ENCODE results near the gene GABBR2.

Gene GABBR2

DNA sequence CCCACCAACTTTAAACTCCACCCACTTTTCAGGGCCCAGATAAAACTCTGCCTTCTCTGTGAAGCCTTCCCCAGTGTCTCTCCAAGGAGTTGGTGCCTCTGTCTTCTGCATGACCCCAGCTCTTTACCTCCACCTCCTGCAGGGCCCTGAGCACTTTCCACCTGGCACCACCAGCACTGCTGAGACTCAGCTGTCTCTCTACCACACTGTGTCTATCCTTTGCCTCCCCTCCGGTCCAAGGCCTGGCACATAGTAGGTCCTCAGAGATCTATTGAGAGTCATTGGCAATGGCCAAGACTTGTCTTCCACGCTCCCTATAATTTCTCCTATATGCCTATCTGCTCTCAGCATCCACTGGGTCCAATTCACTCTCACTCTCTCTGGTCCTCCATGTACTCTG, 12.9 kb upstream of the GABBR2 start:
- Histone ChIP-seq H3K27ac (ENCODE audit: low read length) (no peak overlapping the region), H3K4me2 (ENCODE audit: low read length) (no peak overlapping the region), H2AFZ (ENCODE audit: low read depth, low read length) (no peak overlapping the region), H3K4me3 (ENCODE audit: low read length) (no peak overlapping the region), H3K79me2 (ENCODE audit: low read length) (no peaks in the 10 kb centered on the region), H3K27me3 (ENCODE audit: low read depth, low read length) (peaks cover 57% of the 10 kb centered on the region), H3K4me1 (ENCODE audit: low read length) (no peaks in the 10 kb centered on the region), H3K36me3 (replicated peaks; ENCODE audit: low read depth, low read length) (no peaks in the 10 kb centered on the region), H3K9ac (ENCODE audit: low read length) (no peak overlapping the region), H3K9me3 (ENCODE audit: insufficient read depth, low read length) (no peaks in the 10 kb centered on the region), H4K20me1 (ENCODE audit: insufficient read depth, low read length) (0 out of 2 replicates have a peak, but pooled peaks cover 3% of the 10 kb centered on the region)
- TF ChIP-seq, protein P1, sequence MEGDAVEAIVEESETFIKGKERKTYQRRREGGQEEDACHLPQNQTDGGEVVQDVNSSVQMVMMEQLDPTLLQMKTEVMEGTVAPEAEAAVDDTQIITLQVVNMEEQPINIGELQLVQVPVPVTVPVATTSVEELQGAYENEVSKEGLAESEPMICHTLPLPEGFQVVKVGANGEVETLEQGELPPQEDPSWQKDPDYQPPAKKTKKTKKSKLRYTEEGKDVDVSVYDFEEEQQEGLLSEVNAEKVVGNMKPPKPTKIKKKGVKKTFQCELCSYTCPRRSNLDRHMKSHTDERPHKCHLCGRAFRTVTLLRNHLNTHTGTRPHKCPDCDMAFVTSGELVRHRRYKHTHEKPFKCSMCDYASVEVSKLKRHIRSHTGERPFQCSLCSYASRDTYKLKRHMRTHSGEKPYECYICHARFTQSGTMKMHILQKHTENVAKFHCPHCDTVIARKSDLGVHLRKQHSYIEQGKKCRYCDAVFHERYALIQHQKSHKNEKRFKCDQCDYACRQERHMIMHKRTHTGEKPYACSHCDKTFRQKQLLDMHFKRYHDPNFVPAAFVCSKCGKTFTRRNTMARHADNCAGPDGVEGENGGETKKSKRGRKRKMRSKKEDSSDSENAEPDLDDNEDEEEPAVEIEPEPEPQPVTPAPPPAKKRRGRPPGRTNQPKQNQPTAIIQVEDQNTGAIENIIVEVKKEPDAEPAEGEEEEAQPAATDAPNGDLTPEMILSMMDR (IDR thresholded peaks at IDR 0.05; ENCODE audit: low read depth, low read length): no peak
- TF ChIP-seq EZH2phosphoT487 (IDR thresholded peaks at IDR 0.05; ENCODE audit: low read depth): no peak

DNA sequence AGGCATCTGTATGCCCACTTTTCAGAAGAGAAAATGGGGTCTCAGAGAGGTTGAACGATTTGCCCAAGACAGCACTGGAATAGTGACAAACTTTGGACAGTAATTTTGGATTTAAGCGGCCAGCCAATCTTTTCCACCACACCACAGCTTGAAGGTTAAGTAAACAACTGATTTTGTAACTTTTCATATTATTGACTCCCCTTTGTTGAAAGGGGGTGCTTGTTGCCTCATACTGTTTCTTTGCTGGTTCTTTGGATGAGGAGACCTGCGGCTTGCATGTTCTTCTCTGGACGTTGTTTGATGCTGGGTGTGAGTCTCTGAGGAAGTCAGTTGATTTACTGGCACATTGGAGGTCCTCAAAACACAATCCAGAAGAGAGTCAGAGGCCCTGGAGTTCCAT, 11.7 kb upstream of the GABBR2 start:
- no peak overlapping the region for H3K27ac ChIP-seq (ENCODE audit: low read length)
- no peak overlapping the region for H3K4me2 ChIP-seq (ENCODE audit: low read length)
- no peaks in the 10 kb centered on the region for H3K9me3 ChIP-seq (ENCODE audit: insufficient read depth, low read length)
- H3K4me3 ChIP-seq (ENCODE audit: low read length): no peak overlapping the region
- H3K36me3 ChIP-seq (replicated peaks; ENCODE audit: low read depth, low read length): no peaks in the 10 kb centered on the region
- H3K27me3 ChIP-seq (ENCODE audit: low read depth, low read length): peaks cover 50% of the 10 kb centered on the region
- TF ChIP-seq EZH2phosphoT487 (IDR thresholded peaks at IDR 0.05; ENCODE audit: low read depth): no peak
- TF ChIP-seq, protein P1 (IDR thresholded peaks at IDR 0.05; ENCODE audit: low read depth, low read length): no peak
- no peak overlapping the region for H3K9ac ChIP-seq (ENCODE audit: low read length)
- H3K4me1 ChIP-seq (ENCODE audit: low read length): no peaks in the 10 kb centered on the region
- H2AFZ ChIP-seq (ENCODE audit: low read depth, low read length): no peak overlapping the region
- H3K79me2 ChIP-seq (ENCODE audit: low read length): no peaks in the 10 kb centered on the region
- 0 out of 2 replicates have a peak, but pooled peaks cover 3% of the 10 kb centered on the region for H4K20me1 ChIP-seq (ENCODE audit: insufficient read depth, low read length)

DNA sequence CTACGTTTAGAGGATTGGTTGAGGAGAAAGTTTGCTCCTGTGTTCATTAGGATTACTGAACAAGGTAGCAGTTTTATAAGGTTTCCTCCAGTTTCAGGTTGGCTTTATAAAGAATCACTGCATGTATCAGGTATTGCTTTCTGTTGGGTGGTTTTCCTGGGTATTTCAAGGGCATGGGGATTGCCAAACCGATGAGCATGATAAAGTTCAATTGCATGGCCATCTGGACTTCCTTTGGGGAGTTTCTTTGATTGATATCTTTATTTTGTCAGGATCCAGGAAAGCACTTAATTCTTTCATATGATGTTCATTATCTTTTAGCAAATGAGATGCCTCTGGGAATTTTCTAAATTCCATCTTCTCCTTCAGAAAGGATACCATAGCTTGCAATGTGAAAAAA, 10.3 kb upstream of the GABBR2 start:
- Histone ChIP-seq H3K79me2 (ENCODE audit: low read length) (no peaks in the 10 kb centered on the region), H3K4me2 (ENCODE audit: low read length) (no peak overlapping the region), H2AFZ (ENCODE audit: low read depth, low read length) (no peak overlapping the region), H4K20me1 (ENCODE audit: insufficient read depth, low read length) (no peaks in the 10 kb centered on the region), H3K9ac (ENCODE audit: low read length) (no peak overlapping the region), H3K4me1 (ENCODE audit: low read length) (no peaks in the 10 kb centered on the region), H3K27ac (ENCODE audit: low read length) (no peak overlapping the region), H3K9me3 (ENCODE audit: insufficient read depth, low read length) (no peaks in the 10 kb centered on the region), H3K4me3 (ENCODE audit: low read length) (no peak overlapping the region), H3K27me3 (ENCODE audit: low read depth, low read length) (peaks cover 43% of the 10 kb centered on the region), H3K36me3 (replicated peaks; ENCODE audit: low read depth, low read length) (no peaks in the 10 kb centered on the region)
- no peak for TF ChIP-seq EZH2phosphoT487 (IDR thresholded peaks at IDR 0.05; ENCODE audit: low read depth)
- TF ChIP-seq, protein P1 (IDR thresholded peaks at IDR 0.05; ENCODE audit: low read depth, low read length): no peak

DNA sequence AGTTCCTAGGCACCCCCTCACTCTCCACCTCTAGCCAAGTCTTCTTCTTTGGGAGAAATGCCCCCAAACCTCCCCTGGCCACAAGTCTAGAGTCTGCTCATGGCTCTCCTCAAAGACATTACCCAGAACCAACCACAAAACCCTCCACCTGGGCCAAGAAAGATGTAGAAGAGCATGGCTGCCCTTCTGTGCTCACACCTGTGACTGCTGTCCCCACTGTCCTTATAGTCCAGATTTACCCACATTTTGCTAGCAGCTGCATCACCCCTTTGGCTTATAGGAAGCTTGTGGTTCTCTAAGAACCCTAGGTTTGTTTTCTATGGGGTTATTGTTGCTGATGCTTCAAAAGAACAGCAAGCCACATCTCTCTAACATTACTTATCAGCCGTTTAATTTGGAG, 6.1 kb upstream of the GABBR2 start:
- H3K27ac ChIP-seq (ENCODE audit: low read length): no peak overlapping the region
- no peaks in the 10 kb centered on the region for H3K79me2 ChIP-seq (ENCODE audit: low read length)
- no peaks in the 10 kb centered on the region for H3K9me3 ChIP-seq (ENCODE audit: insufficient read depth, low read length)
- H3K36me3 ChIP-seq (replicated peaks; ENCODE audit: low read depth, low read length): no peaks in the 10 kb centered on the region
- no peak overlapping the region for H3K9ac ChIP-seq (ENCODE audit: low read length)
- no peaks in the 10 kb centered on the region for H4K20me1 ChIP-seq (ENCODE audit: insufficient read depth, low read length)
- H3K4me1 ChIP-seq (ENCODE audit: low read length): peaks cover 6% of the 10 kb centered on the region; the same call in 1 of the 2 replicates
- H3K27me3 ChIP-seq (ENCODE audit: low read depth, low read length): peaks cover 37% of the 10 kb centered on the region
- H3K4me3 ChIP-seq (ENCODE audit: low read length): no peak overlapping the region
- H2AFZ ChIP-seq (ENCODE audit: low read depth, low read length): no peak overlapping the region
- TF ChIP-seq, protein P1 (IDR thresholded peaks at IDR 0.05; ENCODE audit: low read depth, low read length): no peak
- no peak for TF ChIP-seq EZH2phosphoT487 (IDR thresholded peaks at IDR 0.05; ENCODE audit: low read depth)
- no peak overlapping the region for H3K4me2 ChIP-seq (ENCODE audit: low read length)

Measured in OCI-LY3 (cell line).